Mesenchymal stem cell (in vitro differentiated cells and primary cell): ENCODE data around the gene SKI.

Experiments used
- DNase-seq: peaks from one replicate; pipeline ENCODE4 v3.0.0-alpha.2; 2013
- H2AFZ ChIP-seq: one replicate; pipeline ENCODE4 v1.6.1; 2013; ENCODE audit warnings: low read depth, mild to moderate bottlenecking, control low read depth, inconsistent platforms, low read length, moderate library complexity
- H2AK5ac ChIP-seq: 2 replicates; pipeline ENCODE4 v1.6.1; 2013; ENCODE audit warnings: low read length, moderate library complexity, mild to moderate bottlenecking, inconsistent platforms; ENCODE audit not compliant: severe bottlenecking
- H2BK120ac ChIP-seq: one replicate; pipeline ENCODE4 v1.6.1; 2013; ENCODE audit warnings: low read depth, mild to moderate bottlenecking, inconsistent platforms, low read length, moderate library complexity
- H2BK12ac ChIP-seq, 2 experiments: one replicate each; pipeline ENCODE4 v1.6.1; 2013; ENCODE audit warnings: inconsistent platforms in 2 of 2, low read length in 2 of 2, mild to moderate bottlenecking in 2 of 2, moderate library complexity in 2 of 2, control low read depth in 1 of 2
- H2BK15ac ChIP-seq: one replicate; pipeline ENCODE4 v1.6.1; 2013; ENCODE audit warnings: mild to moderate bottlenecking, low read depth, inconsistent platforms; ENCODE audit not compliant: poor library complexity, severe bottlenecking
- H2BK5ac ChIP-seq: 2 replicates; pipeline ENCODE4 v1.6.1; 2013; ENCODE audit warnings: low read depth, mild to moderate bottlenecking, low read length, control low read depth, inconsistent platforms; ENCODE audit not compliant: poor library complexity, severe bottlenecking
- H3K14ac ChIP-seq, 2 experiments: one replicate each; pipeline ENCODE4 v1.6.1; 2013; ENCODE audit warnings: inconsistent platforms in 2 of 2, low read length in 2 of 2, control low read depth in 1 of 2, mild to moderate bottlenecking in 1 of 2, moderate library complexity in 1 of 2
- H3K18ac ChIP-seq, 2 experiments: one replicate each; pipeline ENCODE4 v1.6.1; 2013; ENCODE audit warnings: inconsistent platforms in 2 of 2, low read length in 2 of 2, control low read depth in 1 of 2, low read depth in 1 of 2, mild to moderate bottlenecking in 1 of 2
- H3K23ac ChIP-seq, 2 experiments: one replicate each; pipeline ENCODE4 v1.6.1; 2013; ENCODE audit warnings: inconsistent platforms in 2 of 2, low read length in 2 of 2, mild to moderate bottlenecking in 2 of 2, moderate library complexity in 2 of 2, control low read depth in 1 of 2
- H3K27ac ChIP-seq: 2 replicates; pipeline ENCODE4 v1.5.1; 2013; ENCODE audit warnings: mild to moderate bottlenecking, moderate library complexity, low read length, control low read depth, inconsistent platforms; ENCODE audit not compliant: poor library complexity, severe bottlenecking
- H3K27me3 ChIP-seq, 2 experiments: 2 replicates each; pipeline versions ENCODE4 v1.6.1 to v1.7.0; 2013; ENCODE audit warnings: low read length in 2 of 2, mild to moderate bottlenecking in 2 of 2, moderate library complexity in 2 of 2, control low read depth in 1 of 2, inconsistent platforms in 1 of 2; ENCODE audit not compliant: control insufficient read depth in 1 of 2, insufficient read depth in 1 of 2
- H3K36me3 ChIP-seq, 2 experiments: 2 replicates each; pipeline versions ENCODE4 v1.6.1 to v1.7.0; 2013; ENCODE audit warnings: low read length in 2 of 2, control low read depth in 1 of 2, inconsistent platforms in 1 of 2, low read depth in 1 of 2, mild to moderate bottlenecking in 1 of 2; ENCODE audit not compliant: insufficient read depth in 2 of 2, control insufficient read depth in 1 of 2
- H3K4ac ChIP-seq, 2 experiments: one replicate each; pipeline ENCODE4 v1.6.1; 2013; ENCODE audit warnings: inconsistent platforms in 2 of 2, low read length in 2 of 2, mild to moderate bottlenecking in 2 of 2, moderate library complexity in 2 of 2, control low read depth in 1 of 2, low read depth in 1 of 2
- H3K4me1 ChIP-seq: 2 replicates; pipeline ENCODE4 v1.6.1; 2013; ENCODE audit warnings: low read depth, low read length, control low read depth; ENCODE audit not compliant: control insufficient read depth, insufficient read depth
- H3K4me2 ChIP-seq: 2 replicates; pipeline ENCODE4 v1.6.1; 2013; ENCODE audit warnings: low read length, mild to moderate bottlenecking, inconsistent platforms; ENCODE audit not compliant: poor library complexity, severe bottlenecking
- H3K4me3 ChIP-seq, 2 experiments: 2 replicates each; pipeline versions ENCODE4 v1.5.1 to v1.7.0; 2013; ENCODE audit warnings: low read length in 2 of 2, mild to moderate bottlenecking in 2 of 2, control low read depth in 1 of 2, low read depth in 1 of 2; ENCODE audit not compliant: insufficient read depth in 1 of 2
- H3K79me1 ChIP-seq: replicated peaks from 2 replicates; pipeline ENCODE4 v1.6.1; 2013; ENCODE audit warnings: mild to moderate bottlenecking, control low read depth, low read length, inconsistent platforms; ENCODE audit not compliant: poor library complexity, severe bottlenecking
- H3K9ac ChIP-seq: 2 replicates; pipeline ENCODE4 v1.7.0; 2013; ENCODE audit warnings: mild to moderate bottlenecking, low read length, moderate library complexity
- H3K9me3 ChIP-seq: 2 replicates; pipeline ENCODE4 v1.7.0; 2013; ENCODE audit warnings: mild to moderate bottlenecking, low read length; ENCODE audit not compliant: control insufficient read depth
- H4K8ac ChIP-seq: one replicate; pipeline ENCODE4 v1.6.1; 2013; ENCODE audit warnings: inconsistent platforms, mild to moderate bottlenecking, low read length, moderate library complexity
- H4K91ac ChIP-seq: one replicate; pipeline ENCODE4 v1.6.1; 2013; ENCODE audit warnings: mild to moderate bottlenecking, low read length, inconsistent platforms
- WGBS: methylation state at CpG from one replicate; pipeline ENCODE4 v1.1.7; 2013; ENCODE audit warnings: mixed read lengths; 5-methylcytosine and 5-hydroxymethylcytosine counted together

Gene SKI

GRCh38 chr1:2266301-2266975, 38.3 kb downstream of the SKI start:
- H2BK15ac ChIP-seq, result no peak overlapping the region
- WGBS, result 92% methylated on average over 13 of the region's 16 CpGs
- H2BK12ac ChIP-seq, result peak overlapping the region in 1 of 2 experiments; percentile 18

DNA sequence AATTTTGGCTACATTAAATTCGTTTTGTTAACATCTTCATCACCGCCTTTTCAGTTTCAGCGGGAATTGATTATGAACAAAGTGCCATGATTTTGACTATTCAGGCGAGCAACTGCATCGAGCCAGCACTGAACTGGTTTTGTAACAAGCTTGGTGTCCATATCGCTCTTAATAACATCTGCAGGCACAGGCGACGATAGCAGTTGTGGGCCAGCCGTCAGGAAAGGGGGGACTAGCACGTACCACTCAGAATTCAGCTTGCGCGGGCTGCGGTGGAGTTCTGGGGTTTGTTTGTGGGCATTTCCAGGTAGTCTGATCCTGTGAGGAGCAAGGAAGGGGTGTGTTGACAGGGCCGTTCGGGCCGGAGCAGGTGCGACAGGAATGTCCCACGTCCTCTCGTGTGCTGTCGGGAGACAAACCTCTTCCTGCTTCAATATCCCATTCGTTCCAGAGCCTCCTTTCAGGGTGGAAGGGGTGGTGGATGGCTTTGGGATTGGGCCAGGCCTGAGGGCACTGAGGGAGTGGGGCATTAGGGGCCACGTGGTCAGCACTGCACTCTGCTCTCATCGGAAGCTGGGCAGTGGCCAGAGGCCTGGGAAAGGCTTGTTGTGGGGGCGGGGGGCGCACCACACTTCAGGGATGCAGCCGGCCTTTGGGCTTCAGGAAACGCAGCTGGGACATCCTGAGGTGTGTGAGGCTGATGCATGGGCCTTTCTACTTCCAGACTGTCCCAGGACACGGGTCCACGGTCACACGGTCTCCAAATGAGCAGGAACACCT, 39.1 kb downstream of the SKI start:
- peak overlapping the region; percentile 43 for H4K8ac ChIP-seq
- peak overlapping the region in 1 of 2 experiments; percentile 21 for H3K14ac ChIP-seq
- H3K9me3 ChIP-seq, result no peaks in the 10 kb centered on the region
- H3K4me3 ChIP-seq, result no peak overlapping the region
- no peak overlapping the region for H2BK120ac ChIP-seq
- peaks cover 0 to 25% of the 10 kb centered on the region in 2 experiments for H3K36me3 ChIP-seq
- peak overlapping the region in 1 of 2 experiments; percentile 48 for H3K23ac ChIP-seq
- no peak overlapping the region for H2BK5ac ChIP-seq
- peak overlapping the region; percentile 11 for H4K91ac ChIP-seq
- WGBS, result 93% methylated on average over 26 of the region's 30 CpGs
- H3K4me2 ChIP-seq, result no peak overlapping the region
- no peak overlapping the region for H2AFZ ChIP-seq
- H2AK5ac ChIP-seq, result no peak overlapping the region
- no peak for DNase-seq
- H3K27me3 ChIP-seq, result no peaks in the 10 kb centered on the region
- no peak overlapping the region for H3K27ac ChIP-seq
- no peak overlapping the region for H3K18ac ChIP-seq
- no peak overlapping the region for H2BK15ac ChIP-seq
- peak overlapping the region; percentile 15 for H3K9ac ChIP-seq
- H3K4me1 ChIP-seq, result peaks cover 49% of the 10 kb centered on the region
- peaks cover 1% of the 10 kb centered on the region for H3K79me1 ChIP-seq
- H2BK12ac ChIP-seq, result no peak overlapping the region
- H3K4ac ChIP-seq, result no peak overlapping the region

More at GRCh38 chr1:2266301-2266975, 38.3 kb downstream of the SKI start:
- Histone ChIP-seq H3K14ac (no peak overlapping the region), H3K4me2 (no peak overlapping the region), H3K79me1 (peaks cover 1% of the 10 kb centered on the region), H3K18ac (no peak overlapping the region), H2AK5ac (no peak overlapping the region), H3K9me3 (no peaks in the 10 kb centered on the region), H2AFZ (no peak overlapping the region), H4K91ac (no peak overlapping the region), H3K27me3 (no peaks in the 10 kb centered on the region), H3K23ac (no peak overlapping the region), H3K9ac (peak overlapping the region; percentile 15), H3K36me3 (peaks cover 0 to 25% of the 10 kb centered on the region in 2 experiments), H3K27ac (no peak overlapping the region), H2BK120ac (no peak overlapping the region), H2BK5ac (no peak overlapping the region), H3K4me3 (no peak overlapping the region), H3K4ac (no peak overlapping the region), H4K8ac (no peak overlapping the region), H3K4me1 (peaks cover 42% of the 10 kb centered on the region)
- DNase-seq, result no peak

DNA sequence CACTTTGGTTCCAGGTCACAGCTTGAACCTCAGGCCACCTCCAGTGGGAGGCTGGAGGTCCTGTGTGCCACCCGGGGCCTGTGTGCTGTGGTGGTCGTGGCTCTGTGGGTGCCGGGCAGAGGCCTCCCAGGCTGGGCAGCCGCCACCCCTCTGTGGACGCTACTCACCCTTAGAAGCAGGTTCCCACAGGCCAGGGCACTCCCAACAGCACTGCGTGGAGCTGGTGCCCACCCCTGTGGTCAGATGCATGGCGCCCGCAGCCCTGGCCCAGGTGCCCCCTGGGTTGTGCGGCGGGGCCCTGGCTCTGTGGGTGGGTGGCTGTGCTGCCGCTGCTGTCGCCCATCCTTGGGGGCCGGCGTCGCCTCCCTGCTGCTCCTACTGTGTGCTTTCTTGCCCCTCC, 39.7 kb downstream of the SKI start:
- Histone ChIP-seq H2BK5ac (no peak overlapping the region), H3K23ac (peak overlapping the region in 1 of 2 experiments; percentile 48), H2BK15ac (no peak overlapping the region), H3K27ac (no peak overlapping the region), H2BK12ac (peak overlapping the region in 1 of 2 experiments; percentile 6), H3K79me1 (peaks cover 1% of the 10 kb centered on the region), H3K4me2 (no peak overlapping the region), H3K27me3 (no peaks in the 10 kb centered on the region), H4K8ac (no peak overlapping the region), H2AK5ac (no peak overlapping the region), H2BK120ac (no peak overlapping the region), H3K4me3 (no peak overlapping the region), H3K9ac (no peak overlapping the region), H3K4ac (no peak overlapping the region), H3K4me1 (peaks cover 54% of the 10 kb centered on the region), H3K9me3 (no peaks in the 10 kb centered on the region), H4K91ac (no peak overlapping the region), H2AFZ (no peak overlapping the region), H3K36me3 (peaks cover 0 to 25% of the 10 kb centered on the region in 2 experiments), H3K14ac (peak overlapping the region in 1 of 2 experiments; percentile 56), H3K18ac (no peak overlapping the region)
- DNase-seq, result no peak
- WGBS, result 96% methylated on average over 15 of the region's 15 CpGs
